GM19025 (cell line): ENCODE measurements around the gene MPHOSPH8.
"Not testable (repeated sequence)": the region's sequence is repeated elsewhere in the genome, so short reads cannot be mapped to it uniquely, and the experiment has no call there.

Experiments
- ATAC-seq: cut with Tn5 transposase; IDR thresholded peaks from one replicate; pipeline ENCODE4 v1.9.1; 2021; ENCODE audit warnings: mild to moderate bottlenecking, low read depth, moderate library complexity; ENCODE audit not compliant: unreplicated experiment

Gene MPHOSPH8

GRCh38 chr13:19674898-19675297, 41.4 kb downstream of the MPHOSPH8 start:
- no peak for ATAC-seq

GRCh38 chr13:19676168-19676567, 42.7 kb downstream of the MPHOSPH8 start:
- ATAC-seq: no peak

GRCh38 chr13:19680751-19681150, 47.3 kb downstream of the MPHOSPH8 start:
- ATAC-seq: no peak

- no peak for ATAC-seq
Measured at GRCh38 chr13:19681517-19681916, 48.1 kb downstream of the MPHOSPH8 start.

- no peak for ATAC-seq
Measured at GRCh38 chr13:19685034-19685433, 51.6 kb downstream of the MPHOSPH8 start.

GRCh38 chr13:19685437-19685836, 52.0 kb downstream of the MPHOSPH8 start:
- no peak for ATAC-seq

GRCh38 chr13:19691447-19691846, 58.0 kb downstream of the MPHOSPH8 start:
- not testable (repeated sequence) for ATAC-seq

- no peak for ATAC-seq
Measured at GRCh38 chr13:19695428-19695827, 62.0 kb downstream of the MPHOSPH8 start.

GRCh38 chr13:19695829-19696228, 62.4 kb downstream of the MPHOSPH8 start:
- no peak for ATAC-seq

- not testable (repeated sequence) for ATAC-seq
Measured at GRCh38 chr13:19700963-19701362, 67.5 kb downstream of the MPHOSPH8 start.

- ATAC-seq: not testable (repeated sequence)
Measured at GRCh38 chr13:19701619-19702018, 68.2 kb downstream of the MPHOSPH8 start.

- ATAC-seq: not testable (repeated sequence)
Measured at GRCh38 chr13:19704256-19704655, 70.8 kb downstream of the MPHOSPH8 start.

- not testable (repeated sequence) for ATAC-seq
Measured at GRCh38 chr13:19709039-19709438, 75.6 kb downstream of the MPHOSPH8 start.

- not testable (repeated sequence) for ATAC-seq
Measured at GRCh38 chr13:19709782-19710181, 76.3 kb downstream of the MPHOSPH8 start.

- ATAC-seq: no peak
Measured at GRCh38 chr13:19713186-19713965, 79.9 kb downstream of the MPHOSPH8 start.

- ATAC-seq: no peak
Measured at GRCh38 chr13:19720039-19720438, 86.6 kb downstream of the MPHOSPH8 start.
